Measurements from ENCODE around the gene PTPN14. TPM values are rescaled to one million over a fixed set of nuclear protein-coding genes. Genes with fewer than 3 reads are reported as not detected.
A peak's percentile ranks its signal among the peaks of the same experiment; 100 is the strongest.

PTPN14 gene
- total RNA-seq, 1 experiment from 2014 or later, result 37.5 TPM

GRCh38 chr1:214498021-214498420 is 53.4 kb downstream of the PTPN14 start:
- BruUV-seq (replicated peaks), result no TSS peak
- Histone ChIP-seq H3K27me3 (ENCODE audit: insufficient read depth, low read length) (no peaks in the 10 kb centered on the region), H3K4me1 (ENCODE audit: control insufficient read depth in 1 of 2, insufficient read depth in 2 of 2, low read length in 2 of 2) (peaks cover 52 to 56% of the 10 kb centered on the region in 2 experiments), H3K4me3 (replicated peaks in 1 of 2; ENCODE audit: low read depth in 1 of 2, low read length in 2 of 2) (no peak overlapping the region), H3K79me2 (ENCODE audit: insufficient read depth, low read length) (peaks cover 73% of the 10 kb centered on the region), H3K9ac (ENCODE audit: low read length) (no peak overlapping the region), H3K36me3 (ENCODE audit: control insufficient read depth in 1 of 2, insufficient read depth in 2 of 2, low read length in 2 of 2) (no peaks in the 10 kb centered on the region), H4K20me1 (ENCODE audit: insufficient read depth) (no peaks in the 10 kb centered on the region), H3K27ac (ENCODE audit: low read depth, low read length) (no peak overlapping the region), H3K4me2 (ENCODE audit: low read length) (0 out of 2 replicates have a peak overlapping the region, but pooled peaks have one; percentile 5), H3K9me3 (ENCODE audit: control insufficient read depth in 1 of 2, insufficient read depth in 1 of 2, low read depth in 1 of 2, low read length in 2 of 2) (no peaks in the 10 kb centered on the region), H3K9me2 (ENCODE audit: insufficient read depth) (no peaks in the 10 kb centered on the region), H2AFZ (ENCODE audit: low read depth, low read length, poor library complexity, severe bottlenecking) (no peak overlapping the region)
- RAD21 ChIA-PET (ENCODE audit: low non-redundant PET in 1 of 2, low total read pairs in 2 of 2, uncharacterized antibody in 2 of 2, unreplicated experiment in 2 of 2), result no interaction called here
- no peak for TF ChIP-seq SIN3A (IDR thresholded peaks at IDR 0.05; ENCODE audit: low read depth)
- no peak for TF ChIP-seq ZBTB33 (IDR thresholded peaks at IDR 0.05; ENCODE audit: extremely low read depth, insufficient replicate concordance, low read length)
- TF ChIP-seq MAX (IDR thresholded peaks at IDR 0.05), result no peak
- no peak for TF ChIP-seq ZNF274 (IDR thresholded peaks at IDR 0.05; ENCODE audit: low read depth, low read length)
- no peak for TF ChIP-seq EZH2phosphoT487 (IDR thresholded peaks at IDR 0.05; ENCODE audit: borderline replicate concordance)
- TF ChIP-seq RAD21 (IDR thresholded peaks at IDR 0.05; ENCODE audit: low read depth), result no peak
- no peak for TF ChIP-seq SP1 (IDR thresholded peaks at IDR 0.05; ENCODE audit: low read depth)
- TF ChIP-seq EZH2 (IDR thresholded peaks at IDR 0.05), result no peak
- POLR2A ChIA-PET, result no interaction called here
- CTCF ChIA-PET, result no interaction called here
- no peak for ATAC-seq
- intact Hi-C loops (cut with micrococcal nuclease), result no loop called here
- no peak for DNase-seq (ENCODE audit: low read depth, low spot score)

- TF ChIP-seq CBX3 (IDR thresholded peaks at IDR 0.05; ENCODE audit: low read depth) (no peak), FOSL1 (IDR thresholded peaks at IDR 0.05; ENCODE audit: low read depth) (0 out of 2 replicates have a peak, but pooled peaks have one; percentile 11), SP1 (IDR thresholded peaks at IDR 0.05; ENCODE audit: low read depth) (0 out of 2 replicates have a peak, but pooled peaks have one; percentile 45), TCF7L2 (IDR thresholded peaks at IDR 0.05; ENCODE audit: borderline replicate concordance, extremely low read depth, insufficient read depth, insufficient read length) (no peak)
- no peak for DNase-seq (ENCODE audit: low read depth, low spot score)
- H3K9me2 ChIP-seq (ENCODE audit: insufficient read depth), result no peaks in the 10 kb centered on the region
- H3K27me3 ChIP-seq (ENCODE audit: insufficient read depth, low read length), result no peaks in the 10 kb centered on the region
- peak overlapping the region; percentile 48 for H3K9ac ChIP-seq (ENCODE audit: low read length)
- peaks cover 47 to 61% of the 10 kb centered on the region in 2 experiments for H3K4me1 ChIP-seq (ENCODE audit: control insufficient read depth in 1 of 2, insufficient read depth in 2 of 2, low read length in 2 of 2)
- H3K36me3 ChIP-seq (ENCODE audit: control insufficient read depth in 1 of 2, insufficient read depth in 2 of 2, low read length in 2 of 2), result no peaks in the 10 kb centered on the region
- no peak overlapping the region for H2AFZ ChIP-seq (ENCODE audit: low read depth, low read length, poor library complexity, severe bottlenecking)
- H3K4me3 ChIP-seq (replicated peaks in 1 of 2; ENCODE audit: low read depth in 1 of 2, low read length in 2 of 2), result peak overlapping the region in 1 of 2 experiments; percentile 37; a peak in 2 of 4 replicates
- peaks cover 80% of the 10 kb centered on the region for H3K79me2 ChIP-seq (ENCODE audit: insufficient read depth, low read length)
- no TSS peak for BruUV-seq (replicated peaks)
- ATAC-seq, result peak; percentile 44
- RAD21 ChIA-PET (ENCODE audit: low non-redundant PET in 1 of 2, low total read pairs in 2 of 2, uncharacterized antibody in 2 of 2, unreplicated experiment in 2 of 2), result no interaction called here
- CTCF ChIA-PET, result no interaction called here
- H3K27ac ChIP-seq (ENCODE audit: low read depth, low read length), result peak overlapping the region; percentile 64
- H3K4me2 ChIP-seq (ENCODE audit: low read length), result peak overlapping the region; percentile 64
- POLR2A ChIA-PET, result no interaction called here
- no peaks in the 10 kb centered on the region for H4K20me1 ChIP-seq (ENCODE audit: insufficient read depth)
- no peaks in the 10 kb centered on the region for H3K9me3 ChIP-seq (ENCODE audit: control insufficient read depth in 1 of 2, insufficient read depth in 1 of 2, low read depth in 1 of 2, low read length in 2 of 2)
- intact Hi-C loops (cut with micrococcal nuclease), result no loop called here
Measured at GRCh38 chr1:214496126-214496525, 55.3 kb downstream of the PTPN14 start.
